HEK293 (cell line): ENCODE data around the gene MSI1.

Source experiments
- CTCF ChIA-PET: fragments of 350-600 bp; formaldehyde crosslinking; extraction: SDS; loops from one replicate; lab custom pipeline; 2021; ENCODE audit warnings: antibody characterized with exemption; lab: Yijun Ruan, JAX
- POLR2A ChIA-PET: fragments of 300-600 bp; formaldehyde crosslinking; extraction: SDS; loops from one replicate; lab custom pipeline; 2020; ENCODE audit warnings: antibody characterized with exemption, inconsistent platforms; lab: Yijun Ruan, JAX
- H3K27ac ChIP-seq: fragments of 200-500 bp; sonication (Bioruptor generic); 2 replicates; pipeline ENCODE4 v1.5.1; 2014; ENCODE audit warnings: low read depth, low read length, control low read depth, inconsistent platforms; ENCODE audit errors: extremely low read depth
- H3K36me3 ChIP-seq, 2 experiments: fragments of 200-500 bp in 1 of 2; sonication (Bioruptor generic) in 1 of 2; 1 replicate in 1 of 2; 2 replicates in 1 of 2; pipeline ENCODE4 v1.5.1; 2014 to 2017; ENCODE audit warnings: inconsistent platforms in 2 of 2, low read length in 2 of 2; ENCODE audit not compliant: control insufficient read depth in 2 of 2, insufficient read depth in 1 of 2
- H3K4me1 ChIP-seq: fragments of 200-500 bp; sonication (Bioruptor generic); 2 replicates; pipeline ENCODE4 v1.5.1; 2014; ENCODE audit warnings: mild to moderate bottlenecking, low read length, inconsistent platforms; ENCODE audit not compliant: control insufficient read depth, insufficient read depth
- H3K4me3 ChIP-seq: 2 replicates; pipeline ENCODE4 v1.5.1; 2011; ENCODE audit warnings: low read depth, mild to moderate bottlenecking, control low read depth, low read length, moderate library complexity
- H3K9me3 ChIP-seq: fragments of 200-500 bp; sonication (Bioruptor generic); 2 replicates; pipeline ENCODE4 v1.5.1; 2014; ENCODE audit warnings: low read depth, low read length, inconsistent platforms; ENCODE audit not compliant: control insufficient read depth, insufficient read depth
- EGR2 ChIP-seq: fragments of 450-650 bp; formaldehyde crosslinking; IDR thresholded peaks from 2 replicates; pipeline ENCODE4 v1.5.1; 2016; ENCODE audit warnings: low read depth, missing biosample characterization, missing genetic modification characterization
- HOXD13 ChIP-seq: sonication (generic); formaldehyde crosslinking; IDR thresholded peaks from 2 replicates; pipeline ENCODE4 v1.8.0; 2022; ENCODE audit warnings: missing genetic modification reagents, borderline replicate concordance
- OSR2 ChIP-seq: fragments of 450-650 bp; formaldehyde crosslinking; IDR thresholded peaks from 2 replicates; pipeline ENCODE4 v1.5.1; 2016; ENCODE audit warnings: missing biosample characterization, missing genetic modification characterization
- PRDM1 ChIP-seq: fragments of 450-650 bp; formaldehyde crosslinking; IDR thresholded peaks from 2 replicates; pipeline ENCODE4; 2016; ENCODE audit warnings: missing biosample characterization, missing genetic modification characterization
- PRDM10 ChIP-seq: fragments of 450-650 bp; formaldehyde crosslinking; IDR thresholded peaks from 2 replicates; pipeline ENCODE4 v1.5.1; 2016; ENCODE audit warnings: missing biosample characterization, missing genetic modification characterization
- WT1 ChIP-seq: fragments of 450-650 bp; formaldehyde crosslinking; IDR thresholded peaks from 2 replicates; pipeline ENCODE4 v1.5.1; 2016; ENCODE audit warnings: missing biosample characterization, missing genetic modification characterization
- YY1 ChIP-seq: fragments of 450-650 bp; formaldehyde crosslinking; IDR thresholded peaks from 2 replicates; pipeline ENCODE4 v1.5.1; 2018; ENCODE audit warnings: missing biosample characterization, missing genetic modification characterization
- ZBTB17 ChIP-seq: fragments of 450-650 bp; formaldehyde crosslinking; IDR thresholded peaks from 2 replicates; pipeline ENCODE4 v1.5.1; 2016; ENCODE audit warnings: missing biosample characterization, missing genetic modification characterization
- ZFHX2 ChIP-seq: fragments of 450-650 bp; formaldehyde crosslinking; conservative IDR thresholded peaks from 2 replicates; pipeline ENCODE4 v1.5.1; 2016; ENCODE audit warnings: missing biosample characterization, missing genetic modification characterization
- ZNF23 ChIP-seq: fragments of 450-650 bp; formaldehyde crosslinking; IDR thresholded peaks from 2 replicates; pipeline ENCODE4 v1.5.1; 2016; ENCODE audit warnings: missing biosample characterization, missing genetic modification characterization, borderline replicate concordance
- ZNF302 ChIP-seq: fragments of 450-650 bp; formaldehyde crosslinking; IDR thresholded peaks from 2 replicates; pipeline ENCODE4 v1.5.1; 2016; ENCODE audit warnings: missing biosample characterization, missing genetic modification characterization, low read depth
- ZNF366 ChIP-seq: fragments of 450-650 bp; formaldehyde crosslinking; conservative IDR thresholded peaks from 2 replicates; pipeline ENCODE4 v1.5.1; 2016; ENCODE audit warnings: missing biosample characterization, missing genetic modification characterization
- ZNF561 ChIP-seq: fragments of 450-650 bp; IDR thresholded peaks from 2 replicates; pipeline ENCODE4 v1.5.1; 2018; ENCODE audit warnings: missing biosample characterization, missing genetic modification characterization, borderline replicate concordance
- ZNF837 ChIP-seq: fragments of 450-650 bp; formaldehyde crosslinking; IDR thresholded peaks from 2 replicates; pipeline ENCODE4 v1.5.1; 2016; ENCODE audit warnings: missing biosample characterization, missing genetic modification characterization
- TF ChIP-seq, protein P1 (sequence below): fragments of 450-650 bp; formaldehyde crosslinking; IDR thresholded peaks from 2 replicates; pipeline ENCODE4 v1.5.1; 2017; ENCODE audit warnings: missing biosample characterization, missing genetic modification characterization
- TF ChIP-seq, protein P2 (sequence below): fragments of 450-650 bp; formaldehyde crosslinking; IDR thresholded peaks from 2 replicates; pipeline ENCODE4 v1.5.1; 2016; ENCODE audit warnings: missing biosample characterization, missing genetic modification characterization
- TF ChIP-seq, protein P3 (sequence below): fragments of 450-650 bp; formaldehyde crosslinking; IDR thresholded peaks from 2 replicates; pipeline ENCODE4 v1.5.1; 2016; ENCODE audit warnings: missing biosample characterization, missing genetic modification characterization

The MSI1 gene

GRCh38 chr12:120377611-120378010 is 8.6 kb upstream of the MSI1 start:
- H3K4me3 ChIP-seq: no peak overlapping the region
- TF ChIP-seq ZNF23 (tag by site-specific recombination) (peak; percentile 98), ZBTB17 (tag by site-specific recombination) (peak; percentile 86), HOXD13 (no peak)
- ChIA-PET POLR2A (interaction anchor here (0.6 kb wide), 1 partner anchor 53 kb away, joined by 7 read pairs; no protein-coding TSS in a partner anchor), CTCF (interaction anchor here (0.6 to 1.3 kb wide), 2 partner anchors 10 to 42 kb away, joined by 5 read pairs; no protein-coding TSS in a partner anchor)
- no peak overlapping the region for H3K27ac ChIP-seq
- H3K36me3 ChIP-seq: no peaks in the 10 kb centered on the region
- peaks cover 23% of the 10 kb centered on the region for H3K4me1 ChIP-seq
- no peaks in the 10 kb centered on the region for H3K9me3 ChIP-seq

- ChIA-PET CTCF (interaction anchor here (0.5 to 2.6 kb wide), 3 partner anchors 10 to 54 kb away, joined by 5 to 26 read pairs (median 5); no protein-coding TSS in a partner anchor), POLR2A (no interaction called here)
- Histone ChIP-seq H3K36me3 (no peaks in the 10 kb centered on the region), H3K4me3 (no peak overlapping the region), H3K9me3 (no peaks in the 10 kb centered on the region), H3K4me1 (peaks cover 22% of the 10 kb centered on the region), H3K27ac (0 out of 2 replicates have a peak overlapping the region, but pooled peaks have one; percentile 27)
- TF ChIP-seq PRDM10 (tag by site-specific recombination) (peak; percentile 73), ZNF837 (tag by site-specific recombination) (no peak), OSR2 (tag by site-specific recombination) (peak; percentile 36; the same call in 1 of the 2 replicates), WT1 (tag by site-specific recombination) (peak; percentile 96), EGR2 (peak; percentile 48; the same call in 1 of the 2 replicates), ZFHX2 (tag by site-specific recombination) (peak; percentile 54), ZNF561 (tag by site-specific recombination) (no peak), YY1 (tag by site-specific recombination) (no peak), ZNF366 (0 out of 2 replicates have a peak, but pooled peaks have one; percentile 20), PRDM1 (tag by site-specific recombination) (peak; percentile 93), ZNF302 (tag by site-specific recombination) (no peak)
- TF ChIP-seq, protein P1, sequence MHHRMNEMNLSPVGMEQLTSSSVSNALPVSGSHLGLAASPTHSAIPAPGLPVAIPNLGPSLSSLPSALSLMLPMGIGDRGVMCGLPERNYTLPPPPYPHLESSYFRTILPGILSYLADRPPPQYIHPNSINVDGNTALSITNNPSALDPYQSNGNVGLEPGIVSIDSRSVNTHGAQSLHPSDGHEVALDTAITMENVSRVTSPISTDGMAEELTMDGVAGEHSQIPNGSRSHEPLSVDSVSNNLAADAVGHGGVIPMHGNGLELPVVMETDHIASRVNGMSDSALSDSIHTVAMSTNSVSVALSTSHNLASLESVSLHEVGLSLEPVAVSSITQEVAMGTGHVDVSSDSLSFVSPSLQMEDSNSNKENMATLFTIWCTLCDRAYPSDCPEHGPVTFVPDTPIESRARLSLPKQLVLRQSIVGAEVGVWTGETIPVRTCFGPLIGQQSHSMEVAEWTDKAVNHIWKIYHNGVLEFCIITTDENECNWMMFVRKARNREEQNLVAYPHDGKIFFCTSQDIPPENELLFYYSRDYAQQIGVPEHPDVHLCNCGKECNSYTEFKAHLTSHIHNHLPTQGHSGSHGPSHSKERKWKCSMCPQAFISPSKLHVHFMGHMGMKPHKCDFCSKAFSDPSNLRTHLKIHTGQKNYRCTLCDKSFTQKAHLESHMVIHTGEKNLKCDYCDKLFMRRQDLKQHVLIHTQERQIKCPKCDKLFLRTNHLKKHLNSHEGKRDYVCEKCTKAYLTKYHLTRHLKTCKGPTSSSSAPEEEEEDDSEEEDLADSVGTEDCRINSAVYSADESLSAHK (tag by site-specific recombination): peak; percentile 88
- TF ChIP-seq, protein P2, sequence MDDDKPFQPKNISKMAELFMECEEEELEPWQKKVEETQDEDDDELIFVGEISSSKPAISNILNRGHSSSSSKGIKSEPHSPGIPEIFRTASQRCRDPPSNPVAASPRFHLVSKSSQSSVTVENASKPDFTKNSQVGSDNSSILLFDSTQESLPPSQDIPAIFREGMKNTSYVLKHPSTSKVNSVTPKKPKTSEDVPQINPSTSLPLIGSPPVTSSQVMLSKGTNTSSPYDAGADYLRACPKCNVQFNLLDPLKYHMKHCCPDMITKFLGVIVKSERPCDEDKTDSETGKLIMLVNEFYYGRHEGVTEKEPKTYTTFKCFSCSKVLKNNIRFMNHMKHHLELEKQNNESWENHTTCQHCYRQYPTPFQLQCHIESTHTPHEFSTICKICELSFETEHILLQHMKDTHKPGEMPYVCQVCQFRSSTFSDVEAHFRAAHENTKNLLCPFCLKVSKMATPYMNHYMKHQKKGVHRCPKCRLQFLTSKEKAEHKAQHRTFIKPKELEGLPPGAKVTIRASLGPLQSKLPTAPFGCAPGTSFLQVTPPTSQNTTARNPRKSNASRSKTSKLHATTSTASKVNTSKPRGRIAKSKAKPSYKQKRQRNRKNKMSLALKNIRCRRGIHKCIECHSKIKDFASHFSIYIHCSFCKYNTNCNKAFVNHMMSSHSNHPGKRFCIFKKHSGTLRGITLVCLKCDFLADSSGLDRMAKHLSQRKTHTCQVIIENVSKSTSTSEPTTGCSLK (tag by site-specific recombination): no peak
- TF ChIP-seq, protein P3, sequence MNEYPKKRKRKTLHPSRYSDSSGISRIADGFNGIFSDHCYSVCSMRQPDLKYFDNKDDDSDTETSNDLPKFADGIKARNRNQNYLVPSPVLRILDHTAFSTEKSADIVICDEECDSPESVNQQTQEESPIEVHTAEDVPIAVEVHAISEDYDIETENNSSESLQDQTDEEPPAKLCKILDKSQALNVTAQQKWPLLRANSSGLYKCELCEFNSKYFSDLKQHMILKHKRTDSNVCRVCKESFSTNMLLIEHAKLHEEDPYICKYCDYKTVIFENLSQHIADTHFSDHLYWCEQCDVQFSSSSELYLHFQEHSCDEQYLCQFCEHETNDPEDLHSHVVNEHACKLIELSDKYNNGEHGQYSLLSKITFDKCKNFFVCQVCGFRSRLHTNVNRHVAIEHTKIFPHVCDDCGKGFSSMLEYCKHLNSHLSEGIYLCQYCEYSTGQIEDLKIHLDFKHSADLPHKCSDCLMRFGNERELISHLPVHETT (tag by site-specific recombination): no peak
Measured at GRCh38 chr12:120376934-120377572, 8.1 kb upstream of the MSI1 start.
